Mucosa of stomach (tissue), 1 donor: Measurements from ENCODE around the gene COL2A1.

Experiments
- H3K27me3 ChIP-seq: one replicate; pipeline ENCODE4 v1.7.0; 2013; ENCODE audit warnings: mild to moderate bottlenecking, low read length; ENCODE audit not compliant: control insufficient read depth, insufficient read depth
- H3K36me3 ChIP-seq: one replicate; pipeline ENCODE4 v1.7.0; 2013; ENCODE audit warnings: low read length; ENCODE audit not compliant: control insufficient read depth, insufficient read depth
- H3K4me1 ChIP-seq: one replicate; pipeline ENCODE4 v1.7.0; 2013; ENCODE audit warnings: mild to moderate bottlenecking, low read length; ENCODE audit not compliant: control insufficient read depth, insufficient read depth
- H3K4me3 ChIP-seq: one replicate; pipeline ENCODE4 v1.7.0; 2013; ENCODE audit warnings: low read length
- H3K9ac ChIP-seq: one replicate; pipeline ENCODE4 v1.7.0; 2013; ENCODE audit warnings: mild to moderate bottlenecking, low read length, moderate library complexity
- H3K9me3 ChIP-seq: one replicate; pipeline ENCODE4 v1.7.0; 2013; ENCODE audit warnings: mild to moderate bottlenecking, low read length, moderate library complexity; ENCODE audit not compliant: control insufficient read depth
- donor health status: Pancreatic carcinoma.

The COL2A1 gene

GRCh38 chr12:47975816-47976215, 28.5 kb downstream of the COL2A1 start:
- H3K4me1 ChIP-seq, result peaks cover 5% of the 10 kb centered on the region

DNA sequence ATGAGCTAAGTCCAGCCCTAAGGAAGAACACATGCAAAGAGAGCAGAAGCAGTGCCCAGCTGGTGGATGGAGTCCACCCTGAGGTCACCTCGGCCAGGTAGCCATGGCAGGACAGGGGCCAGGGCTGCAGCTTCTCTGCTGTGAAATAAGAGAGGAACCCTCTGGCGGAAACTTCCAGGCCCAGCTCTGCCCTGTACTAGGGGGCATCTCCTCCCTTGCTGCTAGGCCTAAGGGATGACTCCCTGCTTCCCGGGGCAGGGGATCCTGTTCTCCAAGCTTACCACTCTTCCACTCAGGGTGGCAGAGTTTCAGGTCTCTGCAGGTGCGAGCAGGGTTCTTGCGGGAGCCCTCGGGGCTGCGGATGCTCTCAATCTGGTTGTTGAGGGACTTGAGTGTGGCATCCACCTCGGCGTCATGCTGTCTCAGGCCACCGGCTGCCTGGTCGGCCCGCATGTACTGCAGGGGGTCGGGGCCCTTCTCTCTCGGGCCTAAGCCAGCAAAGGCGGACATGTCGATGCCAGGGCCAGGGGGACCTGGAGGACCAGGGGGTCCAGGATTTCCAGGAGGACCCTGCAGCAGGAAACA, 29.1 kb downstream of the COL2A1 start:
- Histone ChIP-seq H3K4me3 (no peak overlapping the region), H3K36me3 (no peaks in the 10 kb centered on the region), H3K4me1 (peaks cover 5% of the 10 kb centered on the region), H3K27me3 (peaks cover 20% of the 10 kb centered on the region), H3K9ac (no peak overlapping the region), H3K9me3 (no peaks in the 10 kb centered on the region)

More at GRCh38 chr12:47975816-47976215, 28.5 kb downstream of the COL2A1 start:
- Histone ChIP-seq H3K27me3 (peaks cover 26% of the 10 kb centered on the region), H3K4me3 (no peak overlapping the region), H3K9me3 (no peaks in the 10 kb centered on the region), H3K36me3 (no peaks in the 10 kb centered on the region), H3K9ac (no peak overlapping the region)

- H3K27me3 ChIP-seq, result peaks cover 20% of the 10 kb centered on the region
- H3K4me3 ChIP-seq, result no peak overlapping the region
- no peaks in the 10 kb centered on the region for H3K36me3 ChIP-seq
Measured at GRCh38 chr12:47973870-47974269, 30.4 kb downstream of the COL2A1 start.

GRCh38 chr12:47972895-47973294, 31.4 kb downstream of the COL2A1 start:
- Histone ChIP-seq H3K36me3 (no peaks in the 10 kb centered on the region), H3K9ac (no peak overlapping the region), H3K4me1 (peaks cover 5% of the 10 kb centered on the region), H3K27me3 (peaks cover 20% of the 10 kb centered on the region), H3K9me3 (no peaks in the 10 kb centered on the region), H3K4me3 (no peak overlapping the region)

More at GRCh38 chr12:47973870-47974269, 30.4 kb downstream of the COL2A1 start:
- Histone ChIP-seq H3K9ac (no peak overlapping the region), H3K9me3 (no peaks in the 10 kb centered on the region), H3K4me1 (peaks cover 5% of the 10 kb centered on the region)

DNA sequence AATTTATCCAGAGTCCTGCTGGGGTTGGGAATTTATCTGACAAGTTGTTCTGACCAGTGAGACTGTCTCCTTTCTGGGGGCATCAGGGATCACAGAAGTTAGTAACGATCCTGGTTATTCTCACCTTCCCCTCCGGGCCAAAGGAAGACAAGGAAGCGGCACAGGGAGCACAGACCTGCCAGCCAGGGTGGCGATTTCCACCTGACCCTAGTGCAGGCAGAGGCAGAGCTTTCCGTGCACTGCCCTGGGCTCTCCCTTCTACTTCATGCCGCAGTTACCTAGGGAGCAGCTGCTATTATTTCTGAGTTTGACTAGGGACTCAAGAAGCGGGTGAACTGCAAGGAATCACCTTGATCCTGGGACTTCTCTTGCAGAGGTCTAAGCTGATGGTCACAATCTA, 33.4 kb downstream of the COL2A1 start:
- peaks cover 13% of the 10 kb centered on the region for H3K27me3 ChIP-seq
- no peaks in the 10 kb centered on the region for H3K36me3 ChIP-seq
- H3K4me3 ChIP-seq, result no peak overlapping the region
- no peak overlapping the region for H3K9ac ChIP-seq
- peaks cover 8% of the 10 kb centered on the region for H3K4me1 ChIP-seq
- H3K9me3 ChIP-seq, result no peaks in the 10 kb centered on the region

- no peak overlapping the region for H3K9ac ChIP-seq
- peaks cover 10% of the 10 kb centered on the region for H3K27me3 ChIP-seq
- no peak overlapping the region for H3K4me3 ChIP-seq
- H3K4me1 ChIP-seq, result peaks cover 15% of the 10 kb centered on the region
- no peaks in the 10 kb centered on the region for H3K9me3 ChIP-seq
- no peaks in the 10 kb centered on the region for H3K36me3 ChIP-seq
Measured at GRCh38 chr12:47969845-47970244, 34.4 kb downstream of the COL2A1 start.

DNA sequence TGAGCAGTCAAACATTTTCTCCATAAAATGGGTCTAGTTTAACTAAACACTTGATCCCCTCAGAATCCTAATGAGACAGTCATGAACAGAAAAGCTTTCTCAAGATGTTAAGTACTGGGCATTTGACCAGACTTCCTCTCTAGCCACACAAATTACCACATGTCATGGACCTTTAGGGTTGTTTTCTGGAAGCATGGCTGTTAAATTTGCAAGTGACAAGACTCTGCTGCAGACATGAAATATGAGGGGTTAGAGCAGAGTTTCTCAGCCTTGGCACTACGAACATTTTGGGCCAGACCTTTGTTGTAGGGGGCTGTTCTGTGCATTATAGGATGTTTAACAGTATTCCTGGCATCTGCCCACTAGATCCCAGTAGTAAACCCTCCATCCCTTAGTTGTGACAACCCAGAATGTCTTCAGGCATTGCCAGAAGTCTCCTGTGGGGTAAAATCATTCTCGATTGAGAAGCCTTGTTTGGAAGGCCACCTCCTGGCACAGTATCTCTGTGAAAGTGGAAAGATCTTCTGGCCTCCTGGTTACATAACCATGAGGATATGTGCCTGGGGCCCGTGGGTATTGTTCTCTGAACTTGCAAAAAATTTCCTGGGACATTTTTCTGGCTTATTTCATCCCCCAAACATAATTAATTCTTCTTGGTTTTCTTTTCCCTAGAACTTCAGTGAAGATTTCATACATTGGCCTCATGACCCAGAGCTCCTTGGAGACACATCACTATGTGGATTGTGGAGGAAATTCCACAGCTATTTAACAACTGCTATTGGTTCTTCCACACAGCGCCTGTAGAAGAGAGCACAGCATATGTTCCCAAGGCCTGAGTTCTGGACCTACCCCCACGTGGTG, 36.6 kb downstream of the COL2A1 start:
- peaks cover 27% of the 10 kb centered on the region for H3K4me1 ChIP-seq
- no peaks in the 10 kb centered on the region for H3K27me3 ChIP-seq
- no peak overlapping the region for H3K4me3 ChIP-seq
- H3K36me3 ChIP-seq, result no peaks in the 10 kb centered on the region
- H3K9ac ChIP-seq, result no peak overlapping the region
- H3K9me3 ChIP-seq, result no peaks in the 10 kb centered on the region

- Histone ChIP-seq H3K9me3 (no peaks in the 10 kb centered on the region), H3K4me3 (no peak overlapping the region), H3K4me1 (peaks cover 23% of the 10 kb centered on the region), H3K27me3 (peaks cover 10% of the 10 kb centered on the region), H3K9ac (no peak overlapping the region), H3K36me3 (no peaks in the 10 kb centered on the region)
Measured at GRCh38 chr12:47965581-47965980, 38.7 kb downstream of the COL2A1 start.

GRCh38 chr12:47964106-47964728, 40.1 kb downstream of the COL2A1 start:
- H3K9ac ChIP-seq, result peak overlapping the region; percentile 84
- peaks cover 10% of the 10 kb centered on the region for H3K27me3 ChIP-seq
- peak overlapping the region; percentile 86 for H3K4me3 ChIP-seq
- no peaks in the 10 kb centered on the region for H3K36me3 ChIP-seq
- no peaks in the 10 kb centered on the region for H3K9me3 ChIP-seq
- H3K4me1 ChIP-seq, result peaks cover 23% of the 10 kb centered on the region

- H3K9ac ChIP-seq, result peak within 1 kb of the TSS; percentile 84
- H3K27me3 ChIP-seq, result peaks cover 10% of the 10 kb centered on the region
- no peaks in the 10 kb centered on the region for H3K9me3 ChIP-seq
- no peaks in the 10 kb centered on the region for H3K36me3 ChIP-seq
- H3K4me1 ChIP-seq, result peaks cover 23% of the 10 kb centered on the region
- peak within 1 kb of the TSS; percentile 86 for H3K4me3 ChIP-seq
Measured at GRCh38 chr12:47963340-47964040, 40.8 kb downstream of the COL2A1 start, which contains the start of gene TMEM106C. Gene TMEM106C, plus strand, starts transcription at chr12:47963596. Its CDS starts 641 bp downstream, at chr12:47964237.

- Histone ChIP-seq H3K36me3 (no peaks in the 10 kb centered on the region), H3K4me3 (no peak overlapping the region), H3K9me3 (no peaks in the 10 kb centered on the region), H3K4me1 (peaks cover 23% of the 10 kb centered on the region), H3K9ac (no peak overlapping the region), H3K27me3 (peaks cover 10% of the 10 kb centered on the region)
Measured at GRCh38 chr12:47962198-47962597, 42.1 kb downstream of the COL2A1 start.
